HepG2 (cell line): ENCODE results near the gene NFKBIA. TPM values are rescaled to one million over a fixed set of nuclear protein-coding genes. Genes with fewer than 3 reads are reported as not detected.

Experiments used
- ATAC-seq: fragments of 200-7000 bp; cut with Tn5 transposase; 3 replicates; pipeline ENCODE4 v1.9.1; 2020; ENCODE audit warnings: mild to moderate bottlenecking, moderate library complexity
- BruUV-seq: library from RNA; stranded (reverse); fragments of 400-500 nt; replicated peaks from 2 replicates; lab custom pipeline; 2021; lab: Mats Ljungman, UMichigan
- CTCF ChIA-PET: fragments of 300-600 bp; formaldehyde crosslinking; extraction: SDS; loops from one replicate; lab custom pipeline; 2021; ENCODE audit warnings: low total read pairs, inconsistent platforms, low intra/inter-chr PET ratio; lab: Yijun Ruan, JAX
- POLR2A ChIA-PET: fragments of 350-600 bp; sonication (Branson Sonifier 250); formaldehyde crosslinking; loops from one replicate; lab custom pipeline; 2020; ENCODE audit warnings: antibody characterized with exemption, inconsistent platforms; lab: Yijun Ruan, JAX
- DNase-seq: peaks from one replicate; pipeline ENCODE4 v3.0.0-alpha.2; 2015; ENCODE audit warnings: low spot score
- FAIRE-seq: peaks from 3 replicates; lab custom pipeline; 2011; peaks lifted over from hg19 to GRCh38; lab: Jason Lieb, UNC
- H2AFZ ChIP-seq: one replicate; pipeline ENCODE4 v1.6.1; 2011; ENCODE audit warnings: low read length, inconsistent platforms
- H3K27ac ChIP-seq: fragments of 300-600 bp; 3 replicates; pipeline ENCODE4 v1.8.0; 2011; ENCODE audit warnings: mixed run types, mild to moderate bottlenecking, mixed read lengths, low read length, inconsistent platforms; ENCODE audit not compliant: insufficient read depth; ENCODE audit errors: extremely low read length
- H3K27me3 ChIP-seq, 2 experiments: fragments of 200-600 bp in 1 of 2; 2 replicates in 1 of 2; 3 replicates in 1 of 2; pipeline versions ENCODE4 v1.6.0 to v1.8.0; 2011; ENCODE audit warnings: low read length in 2 of 2, mild to moderate bottlenecking in 2 of 2, moderate library complexity in 2 of 2, inconsistent platforms in 1 of 2; ENCODE audit not compliant: insufficient read depth in 2 of 2, control insufficient read depth in 1 of 2
- H3K36me3 ChIP-seq, 2 experiments: fragments of 200-600 bp in 1 of 2; replicated peaks in 1 of 2; 2 replicates in 1 of 2; 3 replicates in 1 of 2; pipeline versions ENCODE4 v1.5.1 to v1.8.0; 2011; ENCODE audit warnings: low read length in 2 of 2, inconsistent platforms in 1 of 2; ENCODE audit not compliant: insufficient read depth in 2 of 2, control insufficient read depth in 1 of 2
- H3K4me1 ChIP-seq: 2 replicates; pipeline ENCODE4 v1.5.1; 2012; ENCODE audit warnings: low read length, inconsistent platforms; ENCODE audit not compliant: insufficient read depth
- H3K4me2 ChIP-seq: 2 replicates; pipeline ENCODE4 v1.6.0; 2011; ENCODE audit warnings: low read depth, low read length, inconsistent platforms
- H3K4me3 ChIP-seq, 3 experiments: fragments of 200-600 bp in 1 of 3; sonication (generic), shearing (Covaris generic) in 1 of 3; replicated peaks in 1 of 3; 2 replicates each; pipeline ENCODE4 v1.5.1; 2011 to 2016; ENCODE audit warnings: low read length in 3 of 3, inconsistent platforms in 2 of 3, low read depth in 2 of 3, mild to moderate bottlenecking in 2 of 3, control low read depth in 1 of 3, mixed read lengths in 1 of 3; ENCODE audit not compliant: insufficient read depth in 1 of 3
- H3K79me2 ChIP-seq: one replicate; pipeline ENCODE4 v1.6.1; 2011; ENCODE audit warnings: low read length, inconsistent platforms; ENCODE audit not compliant: insufficient read depth
- H3K9ac ChIP-seq: 2 replicates; pipeline ENCODE4 v1.6.0; 2011; ENCODE audit warnings: mild to moderate bottlenecking, low read depth, low read length, inconsistent platforms; ENCODE audit not compliant: insufficient read depth
- H3K9me3 ChIP-seq: 2 replicates; pipeline ENCODE4 v1.5.1; 2012; ENCODE audit warnings: mild to moderate bottlenecking, low read length
- H4K20me1 ChIP-seq: 2 replicates; pipeline ENCODE4 v1.6.0; 2011; ENCODE audit warnings: inconsistent platforms, mild to moderate bottlenecking, low read length, moderate library complexity; ENCODE audit not compliant: insufficient read depth
- ARHGAP35 ChIP-seq: sonication (generic); formaldehyde crosslinking; IDR thresholded peaks from 2 replicates; pipeline ENCODE4 v1.9.0; 2022; ENCODE audit warnings: mild to moderate bottlenecking, inconsistent platforms, moderate library complexity, missing genetic modification reagents, borderline replicate concordance
- CBX1 ChIP-seq: IDR thresholded peaks from one replicate; pipeline ENCODE4 v1.6.1; 2016; ENCODE audit warnings: antibody characterized with exemption, low read depth
- GTF3A ChIP-seq: sonication (generic); formaldehyde crosslinking; conservative IDR thresholded peaks from 2 replicates; pipeline ENCODE4 v1.4.0; 2020; ENCODE audit warnings: mild to moderate bottlenecking, missing genetic modification reagents
- KLF13 ChIP-seq: sonication (generic); formaldehyde crosslinking; IDR thresholded peaks from 2 replicates; pipeline ENCODE4 v1.4.0; 2020; ENCODE audit warnings: mild to moderate bottlenecking, missing genetic modification reagents
- MIER3 ChIP-seq: IDR thresholded peaks from 2 replicates; pipeline ENCODE4 v1.6.1; 2016; ENCODE audit warnings: missing compliant biosample characterization, borderline replicate concordance
- PRDM15 ChIP-seq: sonication (generic); formaldehyde crosslinking; IDR thresholded peaks from 2 replicates; pipeline ENCODE4 v1.4.0; 2020; ENCODE audit warnings: missing genetic modification reagents
- PRMT3 ChIP-seq: sonication (generic); formaldehyde crosslinking; IDR thresholded peaks from 2 replicates; pipeline ENCODE4 v1.8.1; 2022; ENCODE audit warnings: low read depth, mild to moderate bottlenecking, moderate library complexity, missing genetic modification reagents, borderline replicate concordance
- RARA ChIP-seq: IDR thresholded peaks from 2 replicates; pipeline ENCODE4 v1.6.1; 2016; ENCODE audit warnings: missing genetic modification reagents, missing compliant biosample characterization
- SAP130 ChIP-seq: IDR thresholded peaks from 2 replicates; pipeline ENCODE4 v1.6.1; 2016; ENCODE audit warnings: low read depth
- ZBTB14 ChIP-seq: sonication (generic); formaldehyde crosslinking; IDR thresholded peaks from 2 replicates; pipeline ENCODE4 v1.4.0; 2020; ENCODE audit warnings: missing genetic modification reagents
- ZBTB26 ChIP-seq: IDR thresholded peaks from 2 replicates; pipeline ENCODE4 v1.6.1; 2016; ENCODE audit warnings: missing compliant biosample characterization, missing genetic modification reagents, borderline replicate concordance
- ZBTB33 ChIP-seq: sonication (generic); formaldehyde crosslinking; IDR thresholded peaks from 2 replicates; pipeline ENCODE4 v1.4.0; 2020; ENCODE audit warnings: missing genetic modification reagents
- ZEB1 ChIP-seq: IDR thresholded peaks from 2 replicates; pipeline ENCODE4 v1.6.1; 2012; ENCODE audit warnings: mild to moderate bottlenecking, low read depth, inconsistent platforms; ENCODE audit not compliant: insufficient replicate concordance
- ZNF510 ChIP-seq: sonication (generic); formaldehyde crosslinking; IDR thresholded peaks from 2 replicates; pipeline ENCODE4 v1.4.0; 2020; ENCODE audit warnings: low read depth, mild to moderate bottlenecking, missing genetic modification reagents
- ZNF530 ChIP-seq: sonication (generic); formaldehyde crosslinking; IDR thresholded peaks from 2 replicates; pipeline ENCODE4 v1.5.0; 2020; ENCODE audit warnings: low read depth, mild to moderate bottlenecking, missing genetic modification reagents
- ZNF703 ChIP-seq: sonication (generic); formaldehyde crosslinking; IDR thresholded peaks from 2 replicates; pipeline ENCODE4 v1.5.1; 2020; ENCODE audit warnings: missing genetic modification reagents, mild to moderate bottlenecking, moderate library complexity, borderline replicate concordance
- WGBS: methylation state at CpG from one replicate; pipeline ENCODE4 v1.1.6; 2017; ENCODE audit warnings: low lambda C conversion rate; 5-methylcytosine and 5-hydroxymethylcytosine counted together
- in situ Hi-C: cut with HindIII; loops from 2 replicates; pipeline ENCODE4 v1.10.0; 2017; ENCODE audit warnings: low pct_unique_long_range_greater_than_20kb; ENCODE audit not compliant: extremely low pct_ligation_motif_present
- intact Hi-C: fragments of 100-400 bp; cut with micrococcal nuclease; formaldehyde crosslinking; loops from one replicate; pipeline ENCODE4 v1.10.0; 2022; ENCODE audit not compliant: unreplicated experiment
- polyA plus RNA-seq, 8 experiments: library from polyadenylated mRNA; depleted of rRNA in 3 of 8; stranded (reverse) in 7 of 8; unstranded in 1 of 8; fragments of >200 nt; fragmentation: Illumina TruSeq in 4 of 8; extraction: Trizol in 4 of 8; gene quantifications; 2 replicates each; pipeline versions ENCODE4 v1.2.1 to v1.2.3, GENCODE V29; 2011 to 2016; ENCODE audit warnings: low read depth in 4 of 8, missing spikeins in 1 of 8, mixed read lengths in 1 of 8; ENCODE audit not compliant: insufficient read depth in 1 of 8
- total RNA-seq, 5 experiments: library from RNA; depleted of rRNA; stranded (reverse); fragments of >200 nt; fragmentation: Illumina TruSeq; extraction: Trizol; gene quantifications; 2 replicates each; pipeline ENCODE4 v1.2.3, GENCODE V29; 2016; ENCODE audit warnings: low read depth in 1 of 5

Gene NFKBIA
- total and polyA plus RNA-seq, 2 of the 13 experiments (the other 11 are each of a cell fraction or from before 2014, with no cell fraction given) = 197 to 319 TPM

- ChIA-PET POLR2A (interaction anchor here (1.0 to 4.6 kb wide), 9 partner anchors 12 to 79 kb away, joined by 3 to 25 read pairs (median 4); partner anchors contain the start of gene PSMA6), CTCF (no interaction called here)
- FAIRE-seq (no peak), ATAC-seq (no peak), DNase-seq (no peak)
- no peaks in the 10 kb centered on the region for H3K36me3 ChIP-seq
- no peak overlapping the region for H3K4me2 ChIP-seq
- H3K9ac ChIP-seq = no peak overlapping the region
- intact Hi-C loops (loop anchor here (5.0 kb wide), 1 partner anchor 33 kb away; the partner anchor contains the start of gene NFKBIA), in situ Hi-C loops (no loop called here)
- H3K27me3 ChIP-seq = 0 out of 5 replicates have a peak, but pooled peaks cover 0 to 6% of the 10 kb centered on the region in 2 experiments
- H3K9me3 ChIP-seq = peaks cover 11% of the 10 kb centered on the region
- no TSS peak for BruUV-seq
- peaks cover 65% of the 10 kb centered on the region for H3K4me1 ChIP-seq
- no peaks in the 10 kb centered on the region for H4K20me1 ChIP-seq
- H2AFZ ChIP-seq = no peak overlapping the region
- 67% methylated on average over 21 of the region's 24 CpGs for WGBS
- no peaks in the 10 kb centered on the region for H3K79me2 ChIP-seq
- no peak overlapping the region for H3K4me3 ChIP-seq
- H3K27ac ChIP-seq = no peak overlapping the region
- TF ChIP-seq ZBTB14 (CRISPR knock-in tag) (0 out of 2 replicates have a peak, but pooled peaks have one; percentile 4), PRMT3 (CRISPR knock-in tag) (no peak), MIER3 (no peak), GTF3A (CRISPR knock-in tag) (no peak), KLF13 (no peak), ZNF510 (CRISPR knock-in tag) (no peak), SAP130 (CRISPR knock-in tag) (peak; percentile 17; the same call in 1 of the 2 replicates), ARHGAP35 (0 out of 2 replicates have a peak, but pooled peaks have one; percentile 15), RARA (peak; percentile 21; the same call in 1 of the 2 replicates), ZBTB33 (CRISPR knock-in tag) (peak; percentile 8; the same call in 1 of the 2 replicates), ZNF703 (CRISPR knock-in tag) (0 out of 2 replicates have a peak, but pooled peaks have one; percentile 3), ZBTB26 (CRISPR knock-in tag) (no peak), PRDM15 (CRISPR knock-in tag) (0 out of 2 replicates have a peak, but pooled peaks have one; percentile 16), ZEB1 (no peak), ZNF530 (CRISPR knock-in tag) (no peak), CBX1 (no peak)
These were observed 34.8 kb downstream of the NFKBIA start for GRCh38 chr14:35369701-35370191.
